Natural killer cell treated with Interleukin-12 subunit alpha and Interleukin-12 subunit beta and Interleukin-15 and Interleukin-18, amount 100 ng/mL, for 72 hours (primary cell): ENCODE data around the gene LRRC2. TPM values are rescaled to one million over a fixed set of nuclear protein-coding genes. Genes with fewer than 3 reads are reported as not detected.
"Not testable (repeated sequence)": the region's sequence is repeated elsewhere in the genome, so short reads cannot be mapped to it uniquely, and the experiment has no call there.

ENCODE experiments used
- ATAC-seq, 2 donors: fragments of 150-1000 bp; cut with Tn5 transposase in 1 of 2; sonication (Bioruptor Pico), chemical (Tn5 transposase) in 1 of 2; 2 replicates each; pipeline ENCODE4 v1.10.0; 2021
- DNase-seq: peaks from one replicate; pipeline ENCODE4 v3.0.0; 2022; ENCODE audit warnings: low spot score
- H3K27ac Mint-ChIP-seq, 2 donors: 1 replicate in 1 of 2; 2 replicates in 1 of 2; pipeline ENCODE4 v1.8.0; 2022; ENCODE audit warnings: mixed read lengths in 2 of 2, mild to moderate bottlenecking in 1 of 2, moderate library complexity in 1 of 2
- H3K27me3 Mint-ChIP-seq, 2 donors: 1 replicate in 1 of 2; 2 replicates in 1 of 2; pipeline ENCODE4 v1.8.0; 2022; ENCODE audit warnings: mixed read lengths in 2 of 2
- H3K36me3 Mint-ChIP-seq: one replicate; pipeline ENCODE4 v1.8.0; 2022; ENCODE audit warnings: mixed read lengths
- H3K4me1 Mint-ChIP-seq, 2 donors: 1 replicate in 1 of 2; 2 replicates in 1 of 2; pipeline ENCODE4 v1.8.0; 2022; ENCODE audit warnings: low read depth in 2 of 2, mixed read lengths in 2 of 2, mild to moderate bottlenecking in 1 of 2
- H3K4me3 Mint-ChIP-seq: one replicate; pipeline ENCODE4 v1.8.0; 2022; ENCODE audit warnings: mixed read lengths
- H3K9me3 Mint-ChIP-seq: 2 replicates; pipeline ENCODE4 v1.8.0; 2022; ENCODE audit warnings: mixed read lengths
- total RNA-seq, 2 donors: library from RNA; stranded (reverse); gene quantifications; one replicate each; pipeline ENCODE4 v1.2.3, GENCODE V29; 2022

The LRRC2 gene
- total RNA-seq, 2 donors from 2014 or later, result not detected

DNA sequence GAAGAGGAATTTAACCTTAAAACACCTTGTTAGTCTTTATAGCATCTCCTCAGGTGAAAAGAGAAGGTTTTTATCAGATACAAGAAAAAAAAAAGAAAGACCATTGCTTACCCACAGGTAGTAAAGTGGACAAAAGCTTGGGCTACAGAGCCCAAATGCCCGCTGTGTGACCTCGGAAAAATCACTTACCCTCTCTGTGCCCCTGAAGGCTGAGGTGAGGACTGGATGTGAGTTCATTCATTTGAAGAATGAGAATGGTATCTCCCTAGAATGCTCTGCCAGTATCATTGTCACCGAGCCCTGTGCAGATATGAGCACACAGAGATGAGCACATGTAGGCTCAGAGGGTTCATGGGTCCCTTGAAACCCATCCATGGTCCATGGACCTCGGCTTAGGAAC, 28.6 kb upstream of the LRRC2 start:
- DNase-seq (no peak), ATAC-seq (no peak)
- H3K27me3 Mint-ChIP-seq, result peaks cover 19 to 20% of the 10 kb centered on the region in 2 donors
- no peaks in the 10 kb centered on the region for H3K9me3 Mint-ChIP-seq
- no peak overlapping the region for H3K27ac Mint-ChIP-seq
- H3K36me3 Mint-ChIP-seq, result no peaks in the 10 kb centered on the region
- H3K4me3 Mint-ChIP-seq, result no peak overlapping the region
- H3K4me1 Mint-ChIP-seq, result peaks cover 0 to 1% of the 10 kb centered on the region in 2 donors

DNA sequence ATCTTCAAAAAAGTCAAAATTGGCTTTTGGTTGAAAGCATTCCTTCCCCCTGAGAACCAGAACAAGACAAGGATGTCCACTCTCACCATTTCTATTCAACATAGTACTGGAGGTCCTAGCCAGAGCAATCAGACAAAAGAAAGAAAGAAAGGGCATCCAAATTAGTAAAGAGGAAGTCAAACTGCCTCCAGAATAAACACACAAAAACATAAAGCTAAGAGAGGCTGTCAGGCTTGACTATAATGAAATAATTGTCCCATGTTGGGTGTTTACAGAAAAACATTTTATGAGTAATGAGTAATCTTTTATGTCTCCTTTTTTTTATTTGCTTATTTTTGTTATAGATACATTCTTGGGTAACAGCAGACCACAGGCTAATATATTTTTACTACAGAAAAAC, 27.9 kb upstream of the LRRC2 start:
- Mint-ChIP-seq H3K4me1 (peaks cover 0 to 2% of the 10 kb centered on the region in 2 donors), H3K4me3 (no peak overlapping the region), H3K9me3 (no peaks in the 10 kb centered on the region), H3K27me3 (peaks cover 16 to 23% of the 10 kb centered on the region in 2 donors), H3K27ac (no peak overlapping the region), H3K36me3 (no peaks in the 10 kb centered on the region)
- ATAC-seq (no peak), DNase-seq (no peak)

DNA sequence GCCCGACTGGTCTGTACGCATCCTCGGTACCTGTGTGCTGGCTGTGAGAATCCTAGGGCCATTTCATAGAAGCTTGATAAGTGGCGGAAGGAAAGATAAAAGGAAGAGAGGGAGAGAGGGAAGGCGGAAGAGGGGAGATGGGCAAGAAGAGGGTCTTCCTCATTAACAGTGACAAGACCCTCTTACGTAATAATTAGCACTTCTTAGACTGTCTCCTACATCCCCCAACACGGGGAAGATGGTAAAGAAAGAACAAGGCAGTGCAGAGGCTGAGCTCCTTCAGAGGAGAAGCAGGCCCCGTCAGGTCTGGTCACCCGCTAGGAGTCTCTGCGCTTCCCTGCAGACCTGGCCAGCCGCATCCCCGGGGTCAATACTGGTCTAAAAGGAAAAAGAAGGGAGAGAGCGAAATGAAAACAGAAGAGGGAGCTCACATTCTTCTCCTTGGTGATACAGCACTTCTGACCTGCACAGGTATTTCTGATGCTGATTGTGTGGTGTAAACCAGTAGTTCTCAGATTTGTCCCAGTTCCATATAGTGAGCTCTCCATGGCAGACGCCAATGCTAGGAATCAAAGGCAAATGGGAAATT, 27.3 kb upstream of the LRRC2 start:
- Mint-ChIP-seq H3K36me3 (no peaks in the 10 kb centered on the region), H3K4me3 (no peak overlapping the region), H3K27ac (no peak overlapping the region), H3K9me3 (no peaks in the 10 kb centered on the region), H3K27me3 (peaks cover 16 to 23% of the 10 kb centered on the region in 2 donors), H3K4me1 (peaks cover 0 to 2% of the 10 kb centered on the region in 2 donors)
- ATAC-seq (no peak), DNase-seq (no peak)

DNA sequence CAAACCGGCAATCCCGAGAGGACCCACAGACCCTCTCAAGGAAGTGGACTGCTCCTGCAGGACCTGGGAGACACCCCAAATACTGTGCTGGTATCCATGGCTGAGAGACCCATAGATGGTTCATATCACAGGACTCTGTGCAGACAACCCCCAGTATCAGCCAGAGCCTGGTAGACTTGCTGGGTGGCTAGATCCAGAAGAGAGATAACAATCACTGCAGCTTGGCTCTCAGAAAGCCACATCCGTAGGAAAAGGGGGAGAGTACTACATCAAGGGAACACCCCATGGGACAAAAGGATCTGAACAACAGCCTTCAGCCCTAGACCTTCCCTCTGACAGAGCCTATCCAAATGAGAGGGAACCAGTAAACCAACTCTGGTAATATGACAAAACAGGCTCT, 21.2 kb upstream of the LRRC2 start:
- DNase-seq, H3K36me3 Mint-ChIP-seq, H3K4me3 Mint-ChIP-seq, H3K27ac Mint-ChIP-seq, H3K4me1 Mint-ChIP-seq, ATAC-seq, H3K9me3 Mint-ChIP-seq: not testable (repeated sequence)
- H3K27me3 Mint-ChIP-seq, result peaks cover 8 to 18% of the 10 kb centered on the region in 2 donors

DNA sequence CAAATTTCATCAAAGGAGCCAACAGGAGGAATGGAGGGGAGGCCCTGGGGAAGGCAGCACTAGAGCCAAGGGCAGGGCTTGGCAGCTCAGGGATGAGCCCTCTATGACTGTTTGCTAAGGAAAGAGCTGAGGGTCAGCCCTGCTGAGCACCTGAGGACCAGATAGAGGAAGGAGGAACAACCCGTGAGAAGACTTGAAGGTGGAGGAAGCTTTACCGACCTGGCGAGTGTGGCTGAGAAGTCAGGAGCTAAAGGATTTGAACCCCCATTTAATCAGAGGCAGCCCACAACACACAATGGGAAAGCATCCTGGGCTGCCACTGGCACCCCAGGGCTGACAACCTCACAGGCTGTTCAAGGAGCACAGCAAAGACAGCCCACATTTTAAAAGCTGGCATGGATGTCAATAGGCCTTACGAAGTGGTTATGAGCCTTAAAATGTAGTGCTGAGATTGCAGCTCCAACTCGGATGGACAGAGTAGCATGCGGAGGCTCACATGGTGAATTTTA, 20.7 kb upstream of the LRRC2 start:
- no peaks in the 10 kb centered on the region for H3K9me3 Mint-ChIP-seq
- H3K4me3 Mint-ChIP-seq, result no peak overlapping the region
- ATAC-seq (no peak), DNase-seq (no peak)
- H3K27ac Mint-ChIP-seq, result no peak overlapping the region
- H3K36me3 Mint-ChIP-seq, result no peaks in the 10 kb centered on the region
- peaks cover 0 to 2% of the 10 kb centered on the region in 2 donors for H3K4me1 Mint-ChIP-seq
- H3K27me3 Mint-ChIP-seq, result peaks cover 7 to 13% of the 10 kb centered on the region in 2 donors

DNA sequence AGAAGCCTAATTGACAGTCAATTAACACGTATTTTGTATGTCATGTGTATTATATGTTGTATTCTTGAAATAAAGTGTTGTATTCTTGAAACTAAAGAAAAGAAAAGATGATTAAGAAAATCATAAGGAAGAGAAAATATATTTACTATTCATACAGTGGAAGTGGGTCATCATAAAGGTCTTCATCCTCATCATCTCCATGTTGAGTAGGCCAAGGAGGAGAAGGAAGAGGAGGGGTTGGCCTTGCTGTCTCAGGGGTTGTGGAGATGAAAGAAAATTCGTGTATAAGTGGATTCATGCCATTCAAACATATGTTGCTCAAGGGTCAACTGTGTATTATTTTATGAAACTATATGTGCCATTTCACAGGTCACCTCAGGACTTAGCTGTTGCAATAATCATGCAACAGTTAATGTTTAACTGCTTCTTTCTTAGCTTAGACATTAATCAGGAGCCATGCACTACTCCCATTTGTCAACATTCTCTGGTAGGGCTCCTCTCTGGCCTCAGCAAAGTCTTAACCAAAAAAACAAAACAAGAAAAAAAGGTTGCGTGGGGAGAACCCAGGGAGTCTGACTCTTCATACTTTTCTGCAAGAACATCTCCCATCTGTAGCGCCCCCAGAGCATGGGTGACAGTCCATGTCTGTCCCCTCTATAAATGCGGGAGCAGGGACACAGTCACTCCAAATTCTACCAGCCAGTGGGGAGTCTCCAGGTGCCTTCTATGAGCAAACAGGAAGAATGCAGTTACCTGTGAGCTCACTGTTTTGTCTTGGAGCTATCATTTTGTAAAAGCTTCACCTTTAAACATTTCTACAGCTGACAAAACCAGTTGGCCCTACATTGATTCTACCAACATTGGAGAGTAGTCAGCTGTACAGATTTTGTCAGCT, 19.9 kb upstream of the LRRC2 start:
- H3K27me3 Mint-ChIP-seq, result peaks cover 7 to 8% of the 10 kb centered on the region in 2 donors
- DNase-seq (no peak), ATAC-seq (no peak)
- no peaks in the 10 kb centered on the region for H3K9me3 Mint-ChIP-seq
- no peaks in the 10 kb centered on the region for H3K36me3 Mint-ChIP-seq
- H3K4me3 Mint-ChIP-seq, result no peak overlapping the region
- H3K4me1 Mint-ChIP-seq, result peaks cover 0 to 2% of the 10 kb centered on the region in 2 donors
- H3K27ac Mint-ChIP-seq, result no peak overlapping the region

DNA sequence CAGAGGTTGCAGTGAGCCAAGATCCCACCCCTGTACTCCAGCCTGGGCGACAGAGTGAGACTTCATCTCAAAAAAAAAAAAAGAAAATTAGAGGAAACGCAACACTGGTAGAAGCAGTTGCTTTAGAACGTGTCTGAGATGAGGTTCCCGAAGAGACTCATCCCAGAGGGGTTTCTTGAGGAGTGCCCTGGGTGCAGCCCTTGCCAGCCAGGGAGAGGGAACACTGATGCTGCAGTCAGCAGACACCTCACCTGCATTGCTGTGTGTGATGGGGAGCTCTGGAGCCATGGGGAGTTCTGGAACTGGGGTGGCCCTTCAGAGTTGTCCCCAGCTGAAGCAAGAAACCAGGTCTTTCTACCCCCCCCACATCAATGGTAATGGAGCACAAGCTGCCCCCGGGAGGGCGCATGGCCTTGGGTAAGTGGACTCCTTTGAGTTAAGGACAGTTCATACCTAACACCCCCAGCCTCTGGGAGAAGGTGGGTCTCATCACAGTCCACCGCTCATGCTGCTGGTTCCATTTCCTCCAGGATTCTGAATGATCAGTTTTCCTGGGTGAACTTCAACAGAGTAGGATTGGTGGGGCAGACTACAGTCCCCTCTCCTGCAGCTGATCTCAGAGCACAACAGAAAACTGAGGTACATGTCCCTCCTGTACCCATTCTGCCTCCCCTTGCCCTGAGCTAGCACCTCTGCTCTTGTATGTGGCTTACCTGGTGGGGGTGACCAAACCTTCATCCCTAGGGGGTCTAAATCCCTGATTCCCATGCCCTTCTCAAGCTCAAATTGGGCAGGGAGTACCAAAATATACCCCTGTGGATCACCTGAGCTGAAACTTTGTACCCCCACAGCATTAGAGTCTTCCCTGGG, 18.7 kb upstream of the LRRC2 start:
- Mint-ChIP-seq H3K27ac (no peak overlapping the region), H3K4me1 (peaks cover 0 to 2% of the 10 kb centered on the region in 2 donors), H3K36me3 (no peaks in the 10 kb centered on the region), H3K4me3 (no peak overlapping the region), H3K27me3 (peaks cover 4 to 7% of the 10 kb centered on the region in 2 donors), H3K9me3 (no peaks in the 10 kb centered on the region)
- DNase-seq (no peak), ATAC-seq (no peak)

DNA sequence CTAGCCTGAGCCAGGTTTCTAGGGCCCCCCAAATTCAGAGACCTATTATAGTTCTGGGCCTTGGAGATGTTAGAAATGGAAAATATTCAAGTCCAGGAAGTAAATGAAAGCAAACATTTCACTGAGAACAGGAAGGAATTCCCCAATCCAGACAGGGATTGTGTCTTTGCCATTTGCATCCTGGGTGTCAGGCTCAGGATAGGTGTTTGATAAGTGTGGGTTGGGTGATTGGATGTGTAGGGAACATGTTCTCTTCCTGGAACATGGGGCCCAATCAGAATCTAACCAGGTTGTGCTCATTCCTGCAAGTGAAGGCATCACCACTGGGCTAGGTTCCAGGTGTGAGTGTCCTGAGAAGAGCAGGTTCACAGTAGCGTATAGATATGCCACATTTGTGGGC, 14.6 kb upstream of the LRRC2 start:
- H3K4me3 Mint-ChIP-seq, result no peak overlapping the region

DNA sequence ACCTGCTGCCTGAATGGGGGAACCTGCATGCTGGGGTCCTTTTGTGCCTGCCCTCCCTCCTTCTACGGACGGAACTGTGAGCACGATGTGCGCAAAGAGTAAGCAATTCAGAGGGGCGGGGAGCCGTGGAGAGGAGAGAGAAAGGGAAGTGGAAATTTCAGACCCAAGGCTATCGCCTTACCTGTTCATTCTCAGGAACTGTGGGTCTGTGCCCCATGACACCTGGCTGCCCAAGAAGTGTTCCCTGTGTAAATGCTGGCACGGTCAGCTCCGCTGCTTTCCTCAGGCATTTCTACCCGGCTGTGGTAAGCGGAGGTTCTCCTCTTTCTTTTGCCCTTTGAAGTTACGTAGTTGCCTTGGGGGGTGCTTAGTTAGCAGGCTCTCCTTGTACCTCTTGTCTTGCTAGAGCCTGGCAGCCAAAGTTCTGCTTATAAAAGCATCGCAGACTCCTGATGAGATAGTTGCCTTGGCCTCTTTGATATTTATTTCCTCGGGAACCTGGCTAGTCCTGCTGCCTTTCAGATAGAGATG, 13.7 kb upstream of the LRRC2 start:
- ATAC-seq (no peak), DNase-seq (no peak)
- Mint-ChIP-seq H3K36me3 (no peaks in the 10 kb centered on the region), H3K27ac (no peak overlapping the region), H3K27me3 (peaks cover 8% of the 10 kb centered on the region in 2 donors), H3K4me3 (no peak overlapping the region), H3K9me3 (no peaks in the 10 kb centered on the region), H3K4me1 (no peaks in the 10 kb centered on the region)

More for the DNA sequence above, 14.6 kb upstream of the LRRC2 start:
- no peaks in the 10 kb centered on the region for H3K9me3 Mint-ChIP-seq
- H3K27ac Mint-ChIP-seq, result no peak overlapping the region
- DNase-seq (no peak), ATAC-seq (no peak)
- peaks cover 8 to 10% of the 10 kb centered on the region in 2 donors for H3K27me3 Mint-ChIP-seq
- H3K4me1 Mint-ChIP-seq, result no peaks in the 10 kb centered on the region
- H3K36me3 Mint-ChIP-seq, result no peaks in the 10 kb centered on the region

DNA sequence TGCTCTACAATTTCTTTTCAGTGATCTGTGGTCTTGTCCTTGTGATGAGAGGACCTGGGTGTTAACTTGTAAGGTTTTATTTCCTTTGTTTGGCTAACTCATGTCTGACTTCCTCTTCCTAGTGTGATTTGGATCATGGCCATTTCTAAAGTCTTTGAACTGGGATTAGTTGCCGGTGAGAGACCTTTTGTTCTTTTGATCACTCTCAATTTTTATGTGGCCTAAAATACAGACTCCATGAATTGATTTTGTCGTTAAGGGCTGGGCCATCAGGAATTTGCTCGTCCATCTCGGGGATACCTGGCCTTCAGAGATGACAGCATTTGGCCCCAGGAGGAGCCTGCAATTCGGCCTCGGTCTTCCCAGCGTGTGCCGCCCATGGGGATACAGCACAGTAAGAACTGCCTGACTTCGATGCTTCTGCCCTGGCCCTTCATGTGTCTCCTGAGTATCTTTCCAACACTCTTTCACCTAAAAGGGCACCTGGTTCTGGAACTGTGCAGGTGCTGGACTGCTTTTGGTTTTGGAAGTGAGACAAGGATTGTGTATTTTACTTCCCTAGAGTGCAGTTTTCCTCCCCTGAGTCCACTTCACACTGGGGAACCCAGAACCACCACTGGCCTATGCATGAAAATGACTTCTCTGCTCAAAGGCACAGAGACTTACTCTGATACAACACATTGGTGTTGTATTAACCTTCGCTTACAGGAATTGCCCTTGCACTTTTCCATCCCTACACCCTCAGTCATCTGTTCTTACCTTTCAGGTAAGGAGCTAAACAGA, 13.1 kb upstream of the LRRC2 start:
- Mint-ChIP-seq H3K36me3 (no peaks in the 10 kb centered on the region), H3K4me1 (no peaks in the 10 kb centered on the region), H3K27me3 (peaks cover 8% of the 10 kb centered on the region in 2 donors), H3K9me3 (no peaks in the 10 kb centered on the region), H3K4me3 (no peak overlapping the region), H3K27ac (no peak overlapping the region)
- ATAC-seq (no peak), DNase-seq (no peak)

DNA sequence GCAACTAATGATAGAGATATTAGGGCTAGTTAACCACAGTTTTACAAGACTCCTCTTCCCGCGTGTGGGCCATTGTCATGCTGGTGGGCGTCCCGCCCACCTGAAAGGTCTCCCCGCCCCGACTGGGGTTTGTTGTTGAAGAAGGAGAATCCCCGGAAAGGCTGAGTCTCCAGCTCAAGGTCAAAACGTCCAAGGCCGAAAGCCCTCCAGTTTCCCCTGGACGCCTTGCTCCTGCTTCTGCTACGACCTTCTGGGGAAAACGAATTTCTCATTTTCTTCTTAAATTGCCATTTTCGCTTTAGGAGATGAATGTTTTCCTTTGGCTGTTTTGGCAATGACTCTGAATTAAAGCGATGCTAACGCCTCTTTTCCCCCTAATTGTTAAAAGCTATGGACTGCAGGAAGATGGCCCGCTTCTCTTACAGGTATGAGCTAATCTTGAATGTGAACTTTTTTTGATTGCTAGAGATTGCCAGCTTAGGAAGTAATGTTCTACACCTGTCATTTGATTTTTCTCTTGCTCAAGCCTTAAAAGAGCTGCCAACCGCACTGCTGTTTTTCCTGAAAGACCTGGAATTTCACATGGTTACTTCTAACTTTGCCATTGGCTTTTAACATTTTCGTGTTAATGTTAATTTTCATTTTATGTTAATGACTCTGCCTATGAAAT, 11.6 kb upstream of the LRRC2 start:
- not testable (repeated sequence) for H3K27ac Mint-ChIP-seq, H3K4me3 Mint-ChIP-seq, H3K9me3 Mint-ChIP-seq, ATAC-seq, H3K4me1 Mint-ChIP-seq, DNase-seq, H3K36me3 Mint-ChIP-seq
- peaks cover 8 to 11% of the 10 kb centered on the region in 2 donors for H3K27me3 Mint-ChIP-seq

DNA sequence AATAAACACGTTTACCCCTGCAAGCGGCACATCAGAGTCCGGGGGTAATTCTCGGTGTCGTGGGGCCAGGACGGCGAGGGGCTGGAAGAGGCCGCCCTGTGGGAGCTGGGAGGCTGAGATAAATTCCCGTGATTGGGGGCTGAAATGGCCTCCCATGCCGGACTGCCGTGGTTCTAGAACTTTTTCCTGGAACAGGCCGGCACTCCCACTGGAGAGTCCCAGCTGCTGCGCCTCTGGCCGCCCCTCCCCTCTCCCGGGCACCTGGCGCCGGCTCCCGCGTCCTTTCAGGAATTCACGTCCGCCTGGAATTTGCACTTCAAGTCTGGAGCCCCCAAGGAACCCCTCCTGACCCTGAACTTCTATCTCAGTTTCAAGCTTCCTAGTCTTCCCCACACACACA, 10.8 kb upstream of the LRRC2 start:
- peaks cover 8 to 11% of the 10 kb centered on the region in 2 donors for H3K27me3 Mint-ChIP-seq
- H3K9me3 Mint-ChIP-seq, result no peaks in the 10 kb centered on the region
- ATAC-seq (no peak), DNase-seq (no peak)
- no peaks in the 10 kb centered on the region for H3K4me1 Mint-ChIP-seq
- no peaks in the 10 kb centered on the region for H3K36me3 Mint-ChIP-seq
- H3K27ac Mint-ChIP-seq, result no peak overlapping the region
- no peak overlapping the region for H3K4me3 Mint-ChIP-seq
